HUES6 (cell line): Measurements from ENCODE around the gene AP4M1.
A peak's percentile ranks its signal among the peaks of the same experiment; 100 is the strongest.

Experiments used
- H3K27ac ChIP-seq: 2 replicates; pipeline ENCODE4 v1.7.0; 2013; ENCODE audit warnings: low read depth, mild to moderate bottlenecking, low read length, inconsistent platforms
- H3K27me3 ChIP-seq: 2 replicates; pipeline ENCODE4 v1.6.1; 2013; ENCODE audit warnings: low read length; ENCODE audit not compliant: control insufficient read depth, insufficient read depth
- H3K36me3 ChIP-seq: 2 replicates; pipeline ENCODE4 v1.6.1; 2013; ENCODE audit warnings: low read length; ENCODE audit not compliant: control insufficient read depth, insufficient read depth
- H3K4me1 ChIP-seq: 2 replicates; pipeline ENCODE4 v1.6.1; 2013; ENCODE audit warnings: low read length; ENCODE audit not compliant: control insufficient read depth, insufficient read depth
- H3K4me3 ChIP-seq: 2 replicates; pipeline ENCODE4 v1.5.1; 2013; ENCODE audit warnings: low read depth, low read length
- H3K9ac ChIP-seq: one replicate; pipeline ENCODE4 v1.6.1; 2013; ENCODE audit warnings: mild to moderate bottlenecking, low read length
- H3K9me3 ChIP-seq: 2 replicates; pipeline ENCODE4 v1.6.1; 2013; ENCODE audit warnings: low read depth, low read length; ENCODE audit not compliant: control insufficient read depth, insufficient read depth

AP4M1 gene

GRCh38 chr7:100095289-100095688 lies 6.2 kb upstream of the AP4M1 start:
- Histone ChIP-seq H3K27ac (no peak overlapping the region), H3K36me3 (peaks cover 99% of the 10 kb centered on the region), H3K4me1 (peaks cover 3% of the 10 kb centered on the region; the same call in 1 of the 2 replicates), H3K9me3 (no peaks in the 10 kb centered on the region), H3K27me3 (no peaks in the 10 kb centered on the region), H3K4me3 (no peak overlapping the region), H3K9ac (no peak overlapping the region)

GRCh38 chr7:100095704-100096103 lies 5.7 kb upstream of the AP4M1 start:
- Histone ChIP-seq H3K27me3 (no peaks in the 10 kb centered on the region), H3K27ac (no peak overlapping the region), H3K4me3 (no peak overlapping the region), H3K4me1 (peaks cover 3% of the 10 kb centered on the region; the same call in 1 of the 2 replicates), H3K36me3 (peaks cover 95% of the 10 kb centered on the region), H3K9me3 (no peaks in the 10 kb centered on the region), H3K9ac (no peak overlapping the region)

GRCh38 chr7:100098913-100099312 lies 2.5 kb upstream of the AP4M1 start:
- no peak overlapping the region for H3K4me3 ChIP-seq
- no peaks in the 10 kb centered on the region for H3K27me3 ChIP-seq
- H3K27ac ChIP-seq = no peak overlapping the region
- peaks cover 71% of the 10 kb centered on the region for H3K36me3 ChIP-seq
- peaks cover 8% of the 10 kb centered on the region; the same call in 1 of the 2 replicates for H3K4me1 ChIP-seq
- H3K9me3 ChIP-seq = no peaks in the 10 kb centered on the region
- no peak overlapping the region for H3K9ac ChIP-seq

GRCh38 chr7:100099452-100099851 lies 2.0 kb upstream of the AP4M1 start:
- H3K27ac ChIP-seq = peak overlapping the region; percentile 99; the same call in 1 of the 2 replicates
- H3K4me1 ChIP-seq = peaks cover 8% of the 10 kb centered on the region; the same call in 1 of the 2 replicates

GRCh38 chr7:100100420-100101015 lies 925 bp upstream of the AP4M1 start:
- H3K4me1 ChIP-seq = peaks cover 8% of the 10 kb centered on the region; the same call in 1 of the 2 replicates

More at GRCh38 chr7:100099452-100099851, 2.0 kb upstream of the AP4M1 start:
- peak overlapping the region; percentile 84 for H3K4me3 ChIP-seq
- H3K36me3 ChIP-seq = peaks cover 69% of the 10 kb centered on the region
- H3K27me3 ChIP-seq = no peaks in the 10 kb centered on the region
- no peaks in the 10 kb centered on the region for H3K9me3 ChIP-seq
- peak overlapping the region; percentile 99 for H3K9ac ChIP-seq

GRCh38 chr7:100102950-100103840 lies 1.8 kb downstream of the AP4M1 start:
- Histone ChIP-seq H3K9ac (no peak overlapping the region), H3K9me3 (no peaks in the 10 kb centered on the region), H3K4me1 (peaks cover 8% of the 10 kb centered on the region; the same call in 1 of the 2 replicates), H3K36me3 (peaks cover 67% of the 10 kb centered on the region), H3K27me3 (no peaks in the 10 kb centered on the region), H3K27ac (no peak overlapping the region), H3K4me3 (peak overlapping the region; percentile 84; the same call in 1 of the 2 replicates)

More at GRCh38 chr7:100100420-100101015, 925 bp upstream of the AP4M1 start:
- peak overlapping the region; percentile 99 for H3K27ac ChIP-seq
- H3K27me3 ChIP-seq = no peaks in the 10 kb centered on the region
- peak overlapping the region; percentile 99 for H3K9ac ChIP-seq
- peaks cover 68% of the 10 kb centered on the region for H3K36me3 ChIP-seq
- no peaks in the 10 kb centered on the region for H3K9me3 ChIP-seq
- peak overlapping the region; percentile 84 for H3K4me3 ChIP-seq

GRCh38 chr7:100105534-100105933 lies 4.1 kb downstream of the AP4M1 start:
- peaks cover 65% of the 10 kb centered on the region for H3K36me3 ChIP-seq
- no peaks in the 10 kb centered on the region for H3K27me3 ChIP-seq
- H3K4me3 ChIP-seq = no peak overlapping the region
- H3K9me3 ChIP-seq = no peaks in the 10 kb centered on the region
- no peak overlapping the region for H3K27ac ChIP-seq
- peaks cover 6% of the 10 kb centered on the region; the same call in 1 of the 2 replicates for H3K4me1 ChIP-seq
- no peak overlapping the region for H3K9ac ChIP-seq

GRCh38 chr7:100106633-100107032 lies 5.2 kb downstream of the AP4M1 start:
- Histone ChIP-seq H3K27ac (no peak overlapping the region), H3K27me3 (no peaks in the 10 kb centered on the region), H3K4me1 (peaks cover 6% of the 10 kb centered on the region; the same call in 1 of the 2 replicates), H3K4me3 (no peak overlapping the region), H3K9me3 (no peaks in the 10 kb centered on the region), H3K36me3 (peaks cover 75% of the 10 kb centered on the region), H3K9ac (no peak overlapping the region)

GRCh38 chr7:100107125-100107737 lies 5.8 kb downstream of the AP4M1 start:
- H3K36me3 ChIP-seq = peaks cover 81% of the 10 kb centered on the region

GRCh38 chr7:100107890-100108289 lies 6.4 kb downstream of the AP4M1 start:
- Histone ChIP-seq H3K4me3 (no peak overlapping the region), H3K27me3 (no peaks in the 10 kb centered on the region), H3K36me3 (peaks cover 87% of the 10 kb centered on the region), H3K9me3 (no peaks in the 10 kb centered on the region), H3K27ac (no peak overlapping the region), H3K4me1 (no peaks in the 10 kb centered on the region), H3K9ac (no peak overlapping the region)

More at GRCh38 chr7:100107125-100107737, 5.8 kb downstream of the AP4M1 start:
- H3K9ac ChIP-seq = no peak overlapping the region
- no peaks in the 10 kb centered on the region for H3K27me3 ChIP-seq
- no peak overlapping the region for H3K4me3 ChIP-seq
- H3K4me1 ChIP-seq = peaks cover 5% of the 10 kb centered on the region; the same call in 1 of the 2 replicates
- H3K27ac ChIP-seq = no peak overlapping the region
- no peaks in the 10 kb centered on the region for H3K9me3 ChIP-seq
